MM.1S (cell line): ENCODE results near the gene GYS1.

Source experiments
- DNase-seq: peaks from one replicate; pipeline ENCODE4 v3.0.0-alpha.2; 2015
- H2AFZ ChIP-seq: fragments of 300-600 bp; sonication (generic); 2 replicates; pipeline ENCODE4 v1.6.0; 2016; ENCODE audit warnings: antibody characterized with exemption, low read length
- H3F3A ChIP-seq: fragments of 300-600 bp; sonication (generic); 2 replicates; pipeline ENCODE4 v1.6.1; 2016; ENCODE audit warnings: mild to moderate bottlenecking, antibody characterized with exemption, low read length, moderate library complexity, mixed read lengths; ENCODE audit not compliant: insufficient read depth
- H3K27ac ChIP-seq: fragments of 300-600 bp; sonication (generic); 2 replicates; pipeline ENCODE4 v1.5.1; 2016; ENCODE audit warnings: mild to moderate bottlenecking, low read length
- H3K27me3 ChIP-seq: fragments of 300-600 bp; sonication (generic); replicated peaks from 2 replicates; pipeline ENCODE4 v1.6.0; 2016; ENCODE audit warnings: low read length; ENCODE audit not compliant: insufficient read depth
- H3K36me3 ChIP-seq: fragments of 300-600 bp; sonication (generic); replicated peaks from 2 replicates; pipeline ENCODE4 v1.6.1; 2016; ENCODE audit warnings: mild to moderate bottlenecking, low read length, mixed read lengths; ENCODE audit not compliant: insufficient read depth
- H3K4me1 ChIP-seq: fragments of 300-600 bp; sonication (generic); 2 replicates; pipeline ENCODE4 v1.6.1; 2016; ENCODE audit warnings: low read length, mixed read lengths
- H3K4me2 ChIP-seq: fragments of 300-600 bp; sonication (generic); 2 replicates; pipeline ENCODE4 v1.6.0; 2016; ENCODE audit warnings: low read depth, low read length
- H3K4me3 ChIP-seq: fragments of 300-600 bp; sonication (generic); 2 replicates; pipeline ENCODE4 v1.5.1; 2016; ENCODE audit warnings: low read length, mixed read lengths
- H3K79me2 ChIP-seq: fragments of 300-600 bp; sonication (generic); 2 replicates; pipeline ENCODE4 v1.6.1; 2016; ENCODE audit warnings: mixed run types, low read length, mixed read lengths
- H3K9ac ChIP-seq: fragments of 300-600 bp; sonication (generic); 2 replicates; pipeline ENCODE4 v1.6.1; 2016; ENCODE audit warnings: low read length, mixed read lengths
- H3K9me2 ChIP-seq: fragments of 300-600 bp; sonication (generic); replicated peaks from 2 replicates; pipeline ENCODE4 v1.6.1; 2016; ENCODE audit warnings: mild to moderate bottlenecking, low read length, mixed read lengths; ENCODE audit not compliant: insufficient read depth
- H3K9me3 ChIP-seq: fragments of 300-600 bp; sonication (generic); replicated peaks from 2 replicates; pipeline ENCODE4 v1.6.1; 2016; ENCODE audit warnings: mild to moderate bottlenecking, low read length, mixed read lengths; ENCODE audit not compliant: insufficient read depth
- H4K20me1 ChIP-seq: fragments of 300-600 bp; sonication (generic); 2 replicates; pipeline ENCODE4 v1.6.1; 2016; ENCODE audit warnings: mild to moderate bottlenecking, low read length, moderate library complexity, mixed read lengths; ENCODE audit not compliant: insufficient read depth
- EZH2 ChIP-seq: fragments of 300-600 bp; sonication (generic); optimal IDR thresholded peaks from 2 replicates; pipeline ENCODE3; 2017; ENCODE audit warnings: low read depth, mild to moderate bottlenecking, antibody characterized with exemption, low read length, mixed read lengths
- EZH2phosphoT487 ChIP-seq: fragments of 300-600 bp; sonication (generic); IDR thresholded peaks from 2 replicates; pipeline ENCODE4 v1.6.1; 2018; ENCODE audit warnings: antibody characterized with exemption, low read length
- TF ChIP-seq, protein P1 (sequence below): fragments of 300-600 bp; sonication (generic); IDR thresholded peaks from 2 replicates; pipeline ENCODE4 v1.5.1; 2016; ENCODE audit warnings: antibody characterized with exemption, low read length, mixed read lengths

Gene GYS1

DNA sequence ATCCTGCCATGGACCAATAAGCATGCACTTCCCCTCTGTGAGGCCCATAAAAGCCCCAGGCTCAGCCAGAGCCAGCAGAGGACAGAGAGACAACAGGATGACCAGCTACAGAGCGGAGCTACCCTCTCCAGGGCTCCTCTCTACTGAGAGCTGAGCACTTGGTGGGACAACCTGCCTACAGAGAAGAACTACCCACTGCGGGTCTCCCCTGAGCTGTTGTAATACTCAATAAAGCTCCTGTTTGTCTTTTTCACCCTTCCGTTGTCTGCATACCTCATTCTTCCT lies 45.9 kb downstream of the GYS1 start:
- H3K27ac ChIP-seq: no peak overlapping the region
- no peaks in the 10 kb centered on the region for H3K36me3 ChIP-seq
- no peaks in the 10 kb centered on the region for H4K20me1 ChIP-seq

GRCh38 chr19:48946463-48947257 lies 46.4 kb downstream of the GYS1 start:
- Histone ChIP-seq H3K79me2 (no peaks in the 10 kb centered on the region), H3F3A (no peaks in the 10 kb centered on the region), H3K4me1 (no peaks in the 10 kb centered on the region), H3K9me2 (no peaks in the 10 kb centered on the region), H3K4me3 (no peak overlapping the region), H3K36me3 (no peaks in the 10 kb centered on the region), H3K9me3 (no peaks in the 10 kb centered on the region), H3K27me3 (no peaks in the 10 kb centered on the region), H2AFZ (no peak overlapping the region), H3K4me2 (no peak overlapping the region), H3K27ac (no peak overlapping the region), H3K9ac (no peak overlapping the region), H4K20me1 (no peaks in the 10 kb centered on the region)
- DNase-seq: no peak
- TF ChIP-seq, protein P1, sequence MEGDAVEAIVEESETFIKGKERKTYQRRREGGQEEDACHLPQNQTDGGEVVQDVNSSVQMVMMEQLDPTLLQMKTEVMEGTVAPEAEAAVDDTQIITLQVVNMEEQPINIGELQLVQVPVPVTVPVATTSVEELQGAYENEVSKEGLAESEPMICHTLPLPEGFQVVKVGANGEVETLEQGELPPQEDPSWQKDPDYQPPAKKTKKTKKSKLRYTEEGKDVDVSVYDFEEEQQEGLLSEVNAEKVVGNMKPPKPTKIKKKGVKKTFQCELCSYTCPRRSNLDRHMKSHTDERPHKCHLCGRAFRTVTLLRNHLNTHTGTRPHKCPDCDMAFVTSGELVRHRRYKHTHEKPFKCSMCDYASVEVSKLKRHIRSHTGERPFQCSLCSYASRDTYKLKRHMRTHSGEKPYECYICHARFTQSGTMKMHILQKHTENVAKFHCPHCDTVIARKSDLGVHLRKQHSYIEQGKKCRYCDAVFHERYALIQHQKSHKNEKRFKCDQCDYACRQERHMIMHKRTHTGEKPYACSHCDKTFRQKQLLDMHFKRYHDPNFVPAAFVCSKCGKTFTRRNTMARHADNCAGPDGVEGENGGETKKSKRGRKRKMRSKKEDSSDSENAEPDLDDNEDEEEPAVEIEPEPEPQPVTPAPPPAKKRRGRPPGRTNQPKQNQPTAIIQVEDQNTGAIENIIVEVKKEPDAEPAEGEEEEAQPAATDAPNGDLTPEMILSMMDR: no peak
- TF ChIP-seq EZH2phosphoT487 (no peak), EZH2 (no peak)

More for the DNA sequence above, 45.9 kb downstream of the GYS1 start:
- no peaks in the 10 kb centered on the region for H3F3A ChIP-seq
- H3K4me1 ChIP-seq: no peaks in the 10 kb centered on the region
- no peak overlapping the region for H3K9ac ChIP-seq
- no peaks in the 10 kb centered on the region for H3K9me3 ChIP-seq
- no peak overlapping the region for H3K4me2 ChIP-seq
- DNase-seq: no peak
- H3K9me2 ChIP-seq: no peaks in the 10 kb centered on the region
- TF ChIP-seq EZH2: no peak
- no peak for TF ChIP-seq EZH2phosphoT487
- TF ChIP-seq, protein P1: no peak
- no peaks in the 10 kb centered on the region for H3K27me3 ChIP-seq
- H3K4me3 ChIP-seq: no peak overlapping the region
- no peaks in the 10 kb centered on the region for H3K79me2 ChIP-seq
- H2AFZ ChIP-seq: no peak overlapping the region

DNA sequence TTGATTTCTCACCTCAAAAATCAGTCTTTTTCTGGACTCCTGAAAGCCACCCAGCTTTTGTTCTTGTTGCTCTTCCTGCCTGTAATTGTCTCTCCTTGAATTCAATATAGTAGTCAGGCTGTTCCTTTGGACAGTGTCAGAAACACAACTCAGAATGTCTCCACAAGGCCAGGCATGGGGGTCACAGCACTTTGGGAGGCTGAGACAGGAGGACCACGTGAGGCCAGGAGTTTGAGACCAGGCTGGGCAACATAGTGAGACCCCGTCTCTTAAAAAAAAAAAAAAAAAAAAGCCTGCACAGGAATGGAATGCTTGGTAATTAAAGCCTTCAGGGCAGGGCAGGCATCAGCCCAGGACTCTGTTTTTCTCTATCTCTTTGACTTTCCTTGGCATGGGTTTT lies 47.3 kb downstream of the GYS1 start:
- H3K4me1 ChIP-seq: no peaks in the 10 kb centered on the region
- H3K36me3 ChIP-seq: no peaks in the 10 kb centered on the region
- no peaks in the 10 kb centered on the region for H3F3A ChIP-seq
- H3K9me2 ChIP-seq: no peaks in the 10 kb centered on the region
- TF ChIP-seq EZH2: no peak
- TF ChIP-seq, protein P1: no peak
- no peak overlapping the region for H2AFZ ChIP-seq
- no peak overlapping the region for H3K4me3 ChIP-seq
- H3K4me2 ChIP-seq: no peak overlapping the region
- no peaks in the 10 kb centered on the region for H3K27me3 ChIP-seq
- DNase-seq: no peak
- no peaks in the 10 kb centered on the region for H3K79me2 ChIP-seq
- H3K9ac ChIP-seq: no peak overlapping the region
- H3K27ac ChIP-seq: no peak overlapping the region
- no peaks in the 10 kb centered on the region for H4K20me1 ChIP-seq
- no peaks in the 10 kb centered on the region for H3K9me3 ChIP-seq
